Epidermal melanocyte (primary cell): ENCODE data around the gene NOL4L.

ENCODE experiments used
- DNase-seq: peaks from one replicate; pipeline ENCODE4 v3.0.0; 2011; ENCODE audit warnings: low spot score; ENCODE audit not compliant: insufficient read length

The NOL4L gene

GRCh38 chr20:32485770-32486478 is 99.2 kb downstream of the NOL4L start:
- no peak for DNase-seq

GRCh38 chr20:32484958-32485769 is 100.0 kb downstream of the NOL4L start:
- DNase-seq: peak; percentile 64

GRCh38 chr20:32484225-32484957 is 100.7 kb downstream of the NOL4L start:
- no peak for DNase-seq

GRCh38 chr20:32483351-32484224 is 101.5 kb downstream of the NOL4L start:
- no peak for DNase-seq

GRCh38 chr20:32482442-32483261 is 102.5 kb downstream of the NOL4L start:
- no peak for DNase-seq

GRCh38 chr20:32482143-32482441 is 103.0 kb downstream of the NOL4L start:
- no peak for DNase-seq

- no peak for DNase-seq
These were observed 103.6 kb downstream of the NOL4L start for GRCh38 chr20:32481311-32482142.

GRCh38 chr20:32480371-32481241 is 104.5 kb downstream of the NOL4L start:
- DNase-seq: no peak

GRCh38 chr20:32479697-32480171 is 105.4 kb downstream of the NOL4L start:
- no peak for DNase-seq

- no peak for DNase-seq
These were observed 106.1 kb downstream of the NOL4L start for GRCh38 chr20:32479012-32479411.

GRCh38 chr20:32478576-32478975 is 106.6 kb downstream of the NOL4L start:
- no peak for DNase-seq

- no peak for DNase-seq
These were observed 107.3 kb downstream of the NOL4L start for GRCh38 chr20:32477594-32478512.

- no peak for DNase-seq
These were observed 108.2 kb downstream of the NOL4L start for GRCh38 chr20:32476684-32477593.

GRCh38 chr20:32474967-32475811 is 109.9 kb downstream of the NOL4L start:
- peak; percentile 99 for DNase-seq

GRCh38 chr20:32474717-32474966 is 110.5 kb downstream of the NOL4L start:
- DNase-seq: no peak
